Measurements from ENCODE around the gene VAV3. TPM values are rescaled to one million over a fixed set of nuclear protein-coding genes. Genes with fewer than 3 reads are reported as not detected.

The VAV3 gene
- total and polyA plus RNA-seq, 10 donors = 10.5 to 63.0 (median 38.8) TPM

DNA sequence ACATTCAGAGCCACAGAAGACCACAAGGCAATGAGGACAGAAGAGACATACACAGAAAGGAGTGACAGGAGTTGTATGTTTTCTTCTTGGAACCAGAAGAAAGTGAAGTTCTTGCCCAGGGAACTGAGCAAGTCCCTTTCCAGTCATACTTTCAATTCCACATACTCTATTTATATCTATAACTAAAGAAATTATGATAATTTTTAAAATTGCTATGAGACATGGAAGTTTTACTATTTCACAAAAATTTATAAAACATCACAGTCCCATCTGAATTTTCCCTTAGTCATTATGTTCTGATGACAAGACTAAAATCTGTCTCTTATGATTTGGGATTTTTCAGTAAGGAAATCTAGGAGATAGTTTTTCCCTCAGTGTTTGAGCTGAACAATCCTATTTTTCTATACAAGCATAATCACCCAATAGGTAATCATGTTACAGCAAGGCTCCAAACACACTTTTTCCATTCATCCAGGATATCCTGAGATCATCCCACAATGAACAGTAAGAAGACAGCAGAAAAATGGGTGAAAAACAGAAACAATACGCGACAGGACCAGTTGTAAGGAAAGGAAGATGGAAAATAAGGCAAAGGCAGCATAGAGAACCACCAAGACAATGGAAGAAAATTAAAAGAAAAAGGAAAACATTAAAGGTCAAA, 154.6 kb downstream of the VAV3 start:
- no peak overlapping the region for H3K27ac ChIP-seq
- 92 to 97% (median 96%) methylated on average over 2 of the region's 2 CpGs for WGBS, 5 donors
- TF ChIP-seq POLR2A (IDR thresholded peaks at IDR 0.05) (no peak), POLR2AphosphoS5 (IDR thresholded peaks at IDR 0.05) (no peak)
- TF ChIP-seq, protein P1, sequence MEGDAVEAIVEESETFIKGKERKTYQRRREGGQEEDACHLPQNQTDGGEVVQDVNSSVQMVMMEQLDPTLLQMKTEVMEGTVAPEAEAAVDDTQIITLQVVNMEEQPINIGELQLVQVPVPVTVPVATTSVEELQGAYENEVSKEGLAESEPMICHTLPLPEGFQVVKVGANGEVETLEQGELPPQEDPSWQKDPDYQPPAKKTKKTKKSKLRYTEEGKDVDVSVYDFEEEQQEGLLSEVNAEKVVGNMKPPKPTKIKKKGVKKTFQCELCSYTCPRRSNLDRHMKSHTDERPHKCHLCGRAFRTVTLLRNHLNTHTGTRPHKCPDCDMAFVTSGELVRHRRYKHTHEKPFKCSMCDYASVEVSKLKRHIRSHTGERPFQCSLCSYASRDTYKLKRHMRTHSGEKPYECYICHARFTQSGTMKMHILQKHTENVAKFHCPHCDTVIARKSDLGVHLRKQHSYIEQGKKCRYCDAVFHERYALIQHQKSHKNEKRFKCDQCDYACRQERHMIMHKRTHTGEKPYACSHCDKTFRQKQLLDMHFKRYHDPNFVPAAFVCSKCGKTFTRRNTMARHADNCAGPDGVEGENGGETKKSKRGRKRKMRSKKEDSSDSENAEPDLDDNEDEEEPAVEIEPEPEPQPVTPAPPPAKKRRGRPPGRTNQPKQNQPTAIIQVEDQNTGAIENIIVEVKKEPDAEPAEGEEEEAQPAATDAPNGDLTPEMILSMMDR (IDR thresholded peaks at IDR 0.05 in 8 of 11, conservative IDR thresholded peaks at IDR 0.05 in 3 of 11) = no peak
- DNase-seq = no peak
- H3K4me1 ChIP-seq = peaks cover 6 to 87% (median 32%) of the 10 kb centered on the region in 6 donors
- no peaks in the 10 kb centered on the region for H3K36me3 ChIP-seq
- intact Hi-C loops (cut with DNase I; ENCODE audit: low total_unique reads) = no loop called here
- no peaks in the 10 kb centered on the region for H3K27me3 ChIP-seq (replicated peaks in 1 of 7)
- no peak overlapping the region for H3K4me3 ChIP-seq
- H3K9me3 ChIP-seq = no peaks in the 10 kb centered on the region

GRCh38 chr1:107807855-107808254, 157.1 kb downstream of the VAV3 start:
- Histone ChIP-seq H3K27me3 (replicated peaks in 1 of 7) (no peaks in the 10 kb centered on the region), H3K36me3 (no peaks in the 10 kb centered on the region), H3K9me3 (no peaks in the 10 kb centered on the region), H3K4me1 (peaks cover 6 to 100% (median 54%) of the 10 kb centered on the region in 6 donors), H3K4me3 (no peak overlapping the region), H3K27ac (peak overlapping the region in 2 of 8 donors; percentile 12 to 73)
- TF ChIP-seq POLR2AphosphoS5 (IDR thresholded peaks at IDR 0.05) (no peak), POLR2A (IDR thresholded peaks at IDR 0.05) (no peak)
- TF ChIP-seq, protein P1 (IDR thresholded peaks at IDR 0.05 in 8 of 11, conservative IDR thresholded peaks at IDR 0.05 in 3 of 11) = no peak
- no peak for DNase-seq
- intact Hi-C loops (cut with DNase I; ENCODE audit: low total_unique reads) = no loop called here
- 84 to 94% (median 90%) methylated on average over 3 of the region's 3 CpGs for WGBS, 5 donors

GRCh38 chr1:107807405-107807804, 157.6 kb downstream of the VAV3 start:
- intact Hi-C loops (cut with DNase I; ENCODE audit: low total_unique reads) = no loop called here
- H3K4me3 ChIP-seq = no peak overlapping the region
- TF ChIP-seq, protein P1 (IDR thresholded peaks at IDR 0.05 in 8 of 11, conservative IDR thresholded peaks at IDR 0.05 in 3 of 11) = no peak
- no peak for TF ChIP-seq POLR2A (IDR thresholded peaks at IDR 0.05)
- TF ChIP-seq POLR2AphosphoS5 (IDR thresholded peaks at IDR 0.05) = no peak
- H3K36me3 ChIP-seq = no peaks in the 10 kb centered on the region
- no peaks in the 10 kb centered on the region for H3K27me3 ChIP-seq (replicated peaks in 1 of 7)
- WGBS, 5 donors = 35 to 71% (median 44%) methylated on average over 1 of the region's 1 CpG
- DNase-seq = no peak
- H3K4me1 ChIP-seq = peaks cover 8 to 100% (median 55%) of the 10 kb centered on the region in 6 donors
- H3K9me3 ChIP-seq = no peaks in the 10 kb centered on the region
- peak overlapping the region in 2 of 8 donors; percentile 12 to 73 for H3K27ac ChIP-seq

GRCh38 chr1:107806902-107807301, 158.1 kb downstream of the VAV3 start:
- peaks cover 9 to 100% (median 53%) of the 10 kb centered on the region in 6 donors for H3K4me1 ChIP-seq
- no peak overlapping the region for H3K4me3 ChIP-seq
- no peaks in the 10 kb centered on the region for H3K9me3 ChIP-seq
- DNase-seq = no peak
- intact Hi-C loops (cut with DNase I; ENCODE audit: low total_unique reads) = no loop called here
- no peaks in the 10 kb centered on the region for H3K27me3 ChIP-seq (replicated peaks in 1 of 7)
- WGBS, 5 donors = 75 to 81% (median 80%) methylated on average over 4 of the region's 4 CpGs
- TF ChIP-seq POLR2A (IDR thresholded peaks at IDR 0.05) (no peak), POLR2AphosphoS5 (IDR thresholded peaks at IDR 0.05) (no peak)
- TF ChIP-seq, protein P1 (IDR thresholded peaks at IDR 0.05 in 8 of 11, conservative IDR thresholded peaks at IDR 0.05 in 3 of 11) = no peak
- no peaks in the 10 kb centered on the region for H3K36me3 ChIP-seq
- H3K27ac ChIP-seq = peak overlapping the region in 3 of 8 donors; percentile 12 to 73 (median 12)

All from spleen (tissue), 11 donors.